DND-41 (cell line): Measurements from ENCODE around the gene WNT10A.
"Not testable (repeated sequence)": the region's sequence is repeated elsewhere in the genome, so short reads cannot be mapped to it uniquely, and the experiment has no call there.

Experiments
- ATAC-seq: fragments of 200-7000 bp; cut with Tn5 transposase; 3 replicates; pipeline ENCODE4 v1.9.1; 2021; ENCODE audit warnings: low read depth; ENCODE audit not compliant: insufficient read depth
- DNase-seq: peaks from one replicate; pipeline ENCODE4 v3.0.0-alpha.2; 2020
- H2AFZ ChIP-seq: 2 replicates; pipeline ENCODE4 v1.6.0; 2012; ENCODE audit warnings: low read depth, low read length
- H3K27ac ChIP-seq: 2 replicates; pipeline ENCODE4 v1.5.1; 2012; ENCODE audit warnings: low read length, inconsistent platforms
- H3K27me3 ChIP-seq: fragments of 200-600 bp; sonication (generic); 2 replicates; pipeline ENCODE4 v1.6.0; 2012; ENCODE audit warnings: low read length, mild to moderate bottlenecking, inconsistent platforms; ENCODE audit not compliant: insufficient read depth, poor library complexity
- H3K36me3 ChIP-seq: 2 replicates; pipeline ENCODE4 v1.5.1; 2012; ENCODE audit warnings: low read length, inconsistent platforms; ENCODE audit not compliant: insufficient read depth
- H3K4me1 ChIP-seq: 2 replicates; pipeline ENCODE4 v1.5.1; 2012; ENCODE audit warnings: mild to moderate bottlenecking, low read length; ENCODE audit not compliant: insufficient read depth
- H3K4me2 ChIP-seq: 2 replicates; pipeline ENCODE4 v1.6.0; 2012; ENCODE audit warnings: mild to moderate bottlenecking, moderate library complexity, low read length, inconsistent platforms; ENCODE audit not compliant: insufficient read depth
- H3K4me3 ChIP-seq, 2 experiments: fragments of 200-600 bp in 1 of 2; shearing (Covaris generic) in 1 of 2; 2 replicates each; pipeline ENCODE4 v1.5.1; 2012 to 2016; ENCODE audit warnings: inconsistent platforms in 2 of 2, low read length in 2 of 2, mild to moderate bottlenecking in 2 of 2, low read depth in 1 of 2, moderate library complexity in 1 of 2
- H3K79me2 ChIP-seq: 2 replicates; pipeline ENCODE4 v1.6.0; 2012; ENCODE audit warnings: low read length, inconsistent platforms; ENCODE audit not compliant: insufficient read depth
- H3K9ac ChIP-seq: 2 replicates; pipeline ENCODE4 v1.6.0; 2012; ENCODE audit warnings: low read depth, mild to moderate bottlenecking, inconsistent platforms, low read length, moderate library complexity
- H3K9me3 ChIP-seq: 2 replicates; pipeline ENCODE4 v1.5.1; 2012; ENCODE audit warnings: low read length, moderate library complexity, mild to moderate bottlenecking, inconsistent platforms; ENCODE audit not compliant: insufficient read depth, severe bottlenecking
- H4K20me1 ChIP-seq: 2 replicates; pipeline ENCODE4 v1.6.0; 2012; ENCODE audit warnings: low read length; ENCODE audit not compliant: insufficient read depth
- EZH2 ChIP-seq: IDR thresholded peaks from 3 replicates; pipeline ENCODE4 v1.6.1; 2012; ENCODE audit warnings: borderline replicate concordance, low read depth, mild to moderate bottlenecking, moderate library complexity, low read length, inconsistent platforms; ENCODE audit not compliant: severe bottlenecking
- TF ChIP-seq, protein P1 (sequence below): IDR thresholded peaks from 2 replicates; pipeline ENCODE4 v1.5.1; 2012; ENCODE audit warnings: borderline replicate concordance, low read length, moderate library complexity, mild to moderate bottlenecking; ENCODE audit not compliant: poor library complexity, severe bottlenecking; ENCODE audit errors: extremely low read depth

Gene WNT10A

DNA sequence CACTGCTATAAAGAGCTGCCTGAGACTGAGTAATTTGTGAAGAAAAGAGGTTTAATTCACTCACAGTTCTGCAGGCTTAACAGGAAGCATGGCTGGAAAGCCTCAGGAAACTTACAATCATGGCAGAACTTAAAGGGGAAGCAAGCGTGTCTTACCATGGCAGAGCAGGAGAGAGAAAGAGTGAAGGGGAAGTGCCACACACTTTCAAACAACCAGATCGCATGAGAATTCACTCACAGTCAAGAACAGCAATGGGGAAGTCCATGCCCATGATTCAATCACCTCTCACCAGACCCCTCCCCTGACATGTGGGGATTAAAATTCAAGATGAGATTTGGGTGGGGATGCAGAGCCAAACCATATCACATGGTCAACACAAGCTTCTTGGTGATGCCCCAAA, 44.1 kb downstream of the WNT10A start:
- Histone ChIP-seq H2AFZ (no peak overlapping the region), H3K9ac (no peak overlapping the region), H3K27me3 (peaks cover 4% of the 10 kb centered on the region), H3K9me3 (peaks cover 7% of the 10 kb centered on the region), H3K36me3 (no peaks in the 10 kb centered on the region), H3K79me2 (no peaks in the 10 kb centered on the region), H3K27ac (no peak overlapping the region), H4K20me1 (no peaks in the 10 kb centered on the region), H3K4me3 (no peak overlapping the region), H3K4me2 (no peak overlapping the region), H3K4me1 (no peaks in the 10 kb centered on the region)
- DNase-seq: no peak
- ATAC-seq: no peak
- TF ChIP-seq EZH2: no peak
- TF ChIP-seq, protein P1, sequence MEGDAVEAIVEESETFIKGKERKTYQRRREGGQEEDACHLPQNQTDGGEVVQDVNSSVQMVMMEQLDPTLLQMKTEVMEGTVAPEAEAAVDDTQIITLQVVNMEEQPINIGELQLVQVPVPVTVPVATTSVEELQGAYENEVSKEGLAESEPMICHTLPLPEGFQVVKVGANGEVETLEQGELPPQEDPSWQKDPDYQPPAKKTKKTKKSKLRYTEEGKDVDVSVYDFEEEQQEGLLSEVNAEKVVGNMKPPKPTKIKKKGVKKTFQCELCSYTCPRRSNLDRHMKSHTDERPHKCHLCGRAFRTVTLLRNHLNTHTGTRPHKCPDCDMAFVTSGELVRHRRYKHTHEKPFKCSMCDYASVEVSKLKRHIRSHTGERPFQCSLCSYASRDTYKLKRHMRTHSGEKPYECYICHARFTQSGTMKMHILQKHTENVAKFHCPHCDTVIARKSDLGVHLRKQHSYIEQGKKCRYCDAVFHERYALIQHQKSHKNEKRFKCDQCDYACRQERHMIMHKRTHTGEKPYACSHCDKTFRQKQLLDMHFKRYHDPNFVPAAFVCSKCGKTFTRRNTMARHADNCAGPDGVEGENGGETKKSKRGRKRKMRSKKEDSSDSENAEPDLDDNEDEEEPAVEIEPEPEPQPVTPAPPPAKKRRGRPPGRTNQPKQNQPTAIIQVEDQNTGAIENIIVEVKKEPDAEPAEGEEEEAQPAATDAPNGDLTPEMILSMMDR: no peak

- no peaks in the 10 kb centered on the region for H3K79me2 ChIP-seq
- H3K27ac ChIP-seq: no peak overlapping the region
- no peak overlapping the region for H3K4me2 ChIP-seq
- no peak overlapping the region for H3K4me3 ChIP-seq
- no peaks in the 10 kb centered on the region for H3K4me1 ChIP-seq
- no peak overlapping the region for H2AFZ ChIP-seq
- peaks cover 7% of the 10 kb centered on the region for H3K9me3 ChIP-seq
- H3K36me3 ChIP-seq: no peaks in the 10 kb centered on the region
- DNase-seq (no peak), ATAC-seq (no peak)
- no peaks in the 10 kb centered on the region for H4K20me1 ChIP-seq
- TF ChIP-seq, protein P1: no peak
- no peak for TF ChIP-seq EZH2
- no peak overlapping the region for H3K9ac ChIP-seq
- H3K27me3 ChIP-seq: peaks cover 4% of the 10 kb centered on the region
These were observed 44.8 kb downstream of the WNT10A start for GRCh38 chr2:218925434-218925833.

GRCh38 chr2:218927422-218927821, 46.8 kb downstream of the WNT10A start:
- DNase-seq (no peak), ATAC-seq (no peak)
- peaks cover 7% of the 10 kb centered on the region for H3K9me3 ChIP-seq
- peaks cover 4% of the 10 kb centered on the region for H3K27me3 ChIP-seq
- H3K4me2 ChIP-seq: no peak overlapping the region
- H3K9ac ChIP-seq: no peak overlapping the region
- no peaks in the 10 kb centered on the region for H3K4me1 ChIP-seq
- TF ChIP-seq EZH2: no peak
- TF ChIP-seq, protein P1: no peak
- no peaks in the 10 kb centered on the region for H3K79me2 ChIP-seq
- H3K27ac ChIP-seq: no peak overlapping the region
- no peak overlapping the region for H2AFZ ChIP-seq
- no peaks in the 10 kb centered on the region for H3K36me3 ChIP-seq
- no peaks in the 10 kb centered on the region for H4K20me1 ChIP-seq
- H3K4me3 ChIP-seq: no peak overlapping the region

GRCh38 chr2:218927876-218928275, 47.2 kb downstream of the WNT10A start:
- Histone ChIP-seq H3K9me3 (peaks cover 7% of the 10 kb centered on the region), H3K4me1 (no peaks in the 10 kb centered on the region), H3K79me2 (no peaks in the 10 kb centered on the region), H3K4me2 (no peak overlapping the region), H3K27me3 (peaks cover 4% of the 10 kb centered on the region), H3K9ac (no peak overlapping the region), H3K4me3 (no peak overlapping the region), H4K20me1 (no peaks in the 10 kb centered on the region), H3K36me3 (no peaks in the 10 kb centered on the region), H3K27ac (no peak overlapping the region), H2AFZ (no peak overlapping the region)
- ATAC-seq (no peak), DNase-seq (no peak)
- TF ChIP-seq, protein P1: no peak
- no peak for TF ChIP-seq EZH2

DNA sequence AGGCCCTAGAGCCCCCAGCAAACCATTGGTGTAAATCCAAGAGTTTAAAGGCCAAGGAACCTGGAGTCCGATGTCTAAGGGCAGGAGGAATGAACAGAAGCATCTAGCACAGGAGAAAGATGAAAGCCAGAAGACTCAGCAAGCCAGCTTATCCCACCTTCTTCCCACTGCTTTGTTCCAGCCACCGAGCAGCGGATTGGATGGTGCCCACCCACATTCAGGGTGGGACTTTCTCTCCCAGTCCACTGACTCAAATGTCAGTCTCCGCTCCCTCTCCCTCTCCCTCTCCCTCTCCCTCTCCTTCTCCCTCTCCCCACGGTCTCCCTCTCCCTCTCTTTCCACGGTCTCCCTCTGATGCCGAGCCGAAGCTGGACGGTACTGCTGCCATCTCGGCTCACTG, 49.8 kb downstream of the WNT10A start:
- DNase-seq, H3K27ac ChIP-seq, H3K9me3 ChIP-seq, H2AFZ ChIP-seq, H3K27me3 ChIP-seq, H3K9ac ChIP-seq, H3K4me2 ChIP-seq, ATAC-seq, H3K4me1 ChIP-seq, H3K36me3 ChIP-seq, H3K4me3 ChIP-seq, H3K79me2 ChIP-seq, H4K20me1 ChIP-seq: not testable (repeated sequence)
